Colonic mucosa (tissue), 4 donors: ENCODE measurements around the gene TAGLN2. TPM values are rescaled to one million over a fixed set of nuclear protein-coding genes. Genes with fewer than 3 reads are reported as not detected.
A peak's percentile ranks its signal among the peaks of the same experiment; 100 is the strongest.

ENCODE experiments used
- DNase-seq: peaks from one replicate; pipeline ENCODE4 v3.0.0-alpha.2; 2020
- H3K27ac ChIP-seq: fragments of 200-600 bp; one replicate; pipeline ENCODE4 v1.8.0; 2021
- H3K27me3 ChIP-seq: fragments of 200-600 bp; one replicate; pipeline ENCODE4 v1.8.0; 2021
- H3K36me3 ChIP-seq: fragments of 200-600 bp; one replicate; pipeline ENCODE4 v1.8.0; 2021
- H3K4me1 ChIP-seq: fragments of 200-600 bp; one replicate; pipeline ENCODE4 v1.8.0; 2021; ENCODE audit warnings: mild to moderate bottlenecking
- H3K4me3 ChIP-seq: fragments of 200-600 bp; one replicate; pipeline ENCODE4 v1.8.0; 2021
- H3K9ac ChIP-seq, 2 donors: one replicate each; pipeline ENCODE4 v1.7.0; 2013; ENCODE audit warnings: control low read depth in 2 of 2, low read depth in 2 of 2, low read length in 2 of 2
- H3K9me3 ChIP-seq: fragments of 200-600 bp; one replicate; pipeline ENCODE4 v1.8.0; 2021
- CTCF ChIP-seq: fragments of 200-600 bp; IDR thresholded peaks from one replicate; pipeline ENCODE4 v1.8.0; 2022; ENCODE audit warnings: antibody characterized with exemption, mild to moderate bottlenecking
- intact Hi-C: fragments of 100-400 bp; cut with DNase I; formaldehyde crosslinking; loops from one replicate; pipeline ENCODE4 v1.14.1; 2022
- total RNA-seq, 2 donors: library from RNA; stranded (reverse); fragmentation: NEBNext Ultra II Directional in 1 of 2; extraction: Animal tissue kit (Norgen Biotek cat#: 25700) in 1 of 2; gene quantifications; one replicate each; pipeline ENCODE4 v1.2.1, GENCODE V29; 2021
- donor health status: healthy.
- donor health status: DM: no; HTN: no; CAD: no.
- donor health status: DM: no; HTN: no; CAD: no.

Gene TAGLN2
- total RNA-seq, 2 donors from 2014 or later = 354 to 515 TPM

- Histone ChIP-seq H3K9me3 (no peaks in the 10 kb centered on the region), H3K27ac (peak overlapping the region; percentile 39), H3K4me3 (no peak overlapping the region), H3K9ac (no peak overlapping the region), H3K4me1 (no peaks in the 10 kb centered on the region), H3K27me3 (no peaks in the 10 kb centered on the region), H3K36me3 (no peaks in the 10 kb centered on the region)
- intact Hi-C loops = loop anchor here (5.0 kb wide), 3 partner anchors 47 to 117 kb away; partner anchors contain the start of gene DUSP23
- no peak for TF ChIP-seq CTCF
- DNase-seq = no peak
Observed at GRCh38 chr1:159890390-159890789, 34.9 kb downstream of the TAGLN2 start.

DNA sequence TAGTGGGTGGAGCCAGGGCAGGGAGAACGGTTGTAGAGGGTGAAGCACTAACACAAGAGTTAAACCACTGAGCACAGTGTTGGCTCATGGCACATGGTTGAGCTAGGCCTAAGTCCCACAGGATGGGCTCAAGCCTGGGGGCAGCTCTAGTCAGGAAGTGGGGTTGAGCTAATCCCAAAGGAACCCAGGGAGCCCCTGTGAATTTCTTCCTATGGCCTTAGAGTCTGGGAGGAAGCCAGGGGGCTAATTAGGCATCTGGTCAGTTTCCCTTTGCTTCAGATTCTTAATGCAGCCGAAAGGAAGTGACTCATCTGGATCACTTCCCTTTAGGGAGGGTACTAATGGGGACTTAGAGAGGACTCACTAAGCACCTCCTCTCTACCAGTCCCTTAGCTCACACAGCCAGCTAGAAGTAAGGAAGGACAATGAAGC is 35.5 kb downstream of the TAGLN2 start:
- Histone ChIP-seq H3K27me3 (no peaks in the 10 kb centered on the region), H3K27ac (peak overlapping the region; percentile 44), H3K9me3 (no peaks in the 10 kb centered on the region), H3K9ac (no peak overlapping the region), H3K4me3 (no peak overlapping the region), H3K4me1 (no peaks in the 10 kb centered on the region), H3K36me3 (no peaks in the 10 kb centered on the region)
- TF ChIP-seq CTCF = no peak
- DNase-seq = peak; percentile 34
- intact Hi-C loops = loop anchor here (5.0 kb wide), 3 partner anchors 47 to 117 kb away; partner anchors contain the start of gene DUSP23

GRCh38 chr1:159889202-159889601 is 36.1 kb downstream of the TAGLN2 start:
- H3K27me3 ChIP-seq = no peaks in the 10 kb centered on the region
- H3K4me3 ChIP-seq = no peak overlapping the region
- no peaks in the 10 kb centered on the region for H3K9me3 ChIP-seq
- no peaks in the 10 kb centered on the region for H3K4me1 ChIP-seq
- H3K36me3 ChIP-seq = no peaks in the 10 kb centered on the region
- no peak overlapping the region for H3K9ac ChIP-seq
- DNase-seq = no peak
- intact Hi-C loops = no loop called here
- TF ChIP-seq CTCF = no peak
- peak overlapping the region; percentile 44 for H3K27ac ChIP-seq

DNA sequence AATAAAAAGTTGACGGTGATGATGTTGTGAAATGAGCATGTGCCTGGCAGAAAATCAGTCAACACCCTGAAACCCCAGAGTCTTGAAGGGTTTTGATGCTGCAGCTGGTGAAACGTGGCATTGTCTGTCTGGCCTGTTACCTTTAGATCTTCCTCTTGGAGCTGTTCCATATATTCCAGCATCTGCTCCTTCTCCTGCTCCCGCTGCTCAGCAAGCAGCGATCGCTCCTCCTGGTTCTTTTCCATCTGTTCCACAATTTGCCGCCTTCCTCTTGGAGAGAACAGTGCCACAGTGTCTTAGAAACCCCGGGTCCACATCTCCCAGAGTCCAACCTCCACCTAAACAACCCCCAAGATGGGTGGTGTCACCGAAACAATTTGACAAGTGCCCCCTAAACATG is 41.0 kb downstream of the TAGLN2 start:
- no peaks in the 10 kb centered on the region for H3K9me3 ChIP-seq
- H3K4me3 ChIP-seq = no peak overlapping the region
- intact Hi-C loops = no loop called here
- H3K27me3 ChIP-seq = no peaks in the 10 kb centered on the region
- H3K36me3 ChIP-seq = no peaks in the 10 kb centered on the region
- no peak for TF ChIP-seq CTCF
- no peak overlapping the region for H3K9ac ChIP-seq
- H3K27ac ChIP-seq = no peak overlapping the region
- H3K4me1 ChIP-seq = no peaks in the 10 kb centered on the region
- DNase-seq = no peak

GRCh38 chr1:159883134-159883533 is 42.2 kb downstream of the TAGLN2 start:
- no peaks in the 10 kb centered on the region for H3K4me1 ChIP-seq
- H3K36me3 ChIP-seq = no peaks in the 10 kb centered on the region
- no peak for TF ChIP-seq CTCF
- H3K27me3 ChIP-seq = no peaks in the 10 kb centered on the region
- intact Hi-C loops = no loop called here
- no peaks in the 10 kb centered on the region for H3K9me3 ChIP-seq
- no peak overlapping the region for H3K9ac ChIP-seq
- H3K27ac ChIP-seq = no peak overlapping the region
- H3K4me3 ChIP-seq = no peak overlapping the region
- DNase-seq = no peak

GRCh38 chr1:159882527-159882862 is 42.8 kb downstream of the TAGLN2 start:
- Histone ChIP-seq H3K36me3 (no peaks in the 10 kb centered on the region), H3K27me3 (no peaks in the 10 kb centered on the region), H3K4me1 (no peaks in the 10 kb centered on the region), H3K9me3 (no peaks in the 10 kb centered on the region), H3K4me3 (no peak overlapping the region), H3K9ac (no peak overlapping the region), H3K27ac (peak overlapping the region; percentile 45)
- intact Hi-C loops = no loop called here
- no peak for DNase-seq
- no peak for TF ChIP-seq CTCF
